Astrocyte (in vitro differentiated cells and primary cell): Measurements from ENCODE around the gene ADAMTS9. TPM values are rescaled to one million over a fixed set of nuclear protein-coding genes. Genes with fewer than 3 reads are reported as not detected.

Source experiments
- DNase-seq: peaks from one replicate; pipeline ENCODE4 v3.0.0-alpha.2; 2010; ENCODE audit warnings: low read depth
- FAIRE-seq: peaks from 2 replicates; lab custom pipeline; 2011; peaks lifted over from hg19 to GRCh38; lab: Jason Lieb, UNC
- H2AFZ ChIP-seq: 2 replicates; pipeline ENCODE4 v1.6.0; 2012; ENCODE audit warnings: low read depth, low read length, inconsistent platforms
- H3K27ac ChIP-seq: 2 replicates; pipeline ENCODE4 v1.5.1; 2011; ENCODE audit warnings: low read depth, low read length, inconsistent platforms
- H3K27me3 ChIP-seq: 2 replicates; pipeline ENCODE4 v1.6.0; 2011; ENCODE audit warnings: low read length, inconsistent platforms; ENCODE audit not compliant: insufficient read depth
- H3K36me3 ChIP-seq: 2 replicates; pipeline ENCODE4 v1.5.1; 2011; ENCODE audit warnings: low read length, inconsistent platforms; ENCODE audit not compliant: insufficient read depth
- H3K4me1 ChIP-seq: 2 replicates; pipeline ENCODE4 v1.5.1; 2011; ENCODE audit warnings: low read length, inconsistent platforms; ENCODE audit not compliant: insufficient read depth
- H3K4me2 ChIP-seq: 2 replicates; pipeline ENCODE4 v1.6.0; 2012; ENCODE audit warnings: low read length, inconsistent platforms
- H3K4me3 ChIP-seq: 2 replicates; pipeline ENCODE4 v1.5.1; 2011; ENCODE audit warnings: low read depth, mild to moderate bottlenecking, low read length, inconsistent platforms; ENCODE audit not compliant: insufficient read depth
- H3K79me2 ChIP-seq: 2 replicates; pipeline ENCODE4 v1.6.0; 2012; ENCODE audit warnings: mild to moderate bottlenecking, low read length, inconsistent platforms; ENCODE audit not compliant: insufficient read depth
- H3K9ac ChIP-seq: 2 replicates; pipeline ENCODE4 v1.6.0; 2012; ENCODE audit warnings: mild to moderate bottlenecking, low read length, inconsistent platforms
- H3K9me3 ChIP-seq: 2 replicates; pipeline ENCODE4 v1.5.1; 2012; ENCODE audit warnings: low read depth, mild to moderate bottlenecking, low read length, inconsistent platforms; ENCODE audit not compliant: insufficient read depth
- H4K20me1 ChIP-seq: 2 replicates; pipeline ENCODE4 v1.6.0; 2012; ENCODE audit warnings: low read length, inconsistent platforms; ENCODE audit not compliant: insufficient read depth
- H3K27ac Mint-ChIP-seq: one replicate; pipeline ENCODE4 v1.8.0; 2021; ENCODE audit warnings: mild to moderate bottlenecking, mixed read lengths; ENCODE audit not compliant: unreplicated experiment
- H3K27me3 Mint-ChIP-seq: one replicate; pipeline ENCODE4 v1.8.0; 2021; ENCODE audit warnings: low read depth, mixed read lengths; ENCODE audit not compliant: unreplicated experiment
- H3K36me3 Mint-ChIP-seq: one replicate; pipeline ENCODE4 v1.8.0; 2021; ENCODE audit warnings: low read depth, mixed read lengths; ENCODE audit not compliant: unreplicated experiment
- H3K4me1 Mint-ChIP-seq: one replicate; pipeline ENCODE4 v1.8.0; 2021; ENCODE audit warnings: low read depth, mixed read lengths; ENCODE audit not compliant: unreplicated experiment
- H3K4me3 Mint-ChIP-seq: one replicate; pipeline ENCODE4 v1.8.0; 2021; ENCODE audit warnings: mild to moderate bottlenecking, moderate library complexity, mixed read lengths; ENCODE audit not compliant: unreplicated experiment
- H3K9me3 Mint-ChIP-seq: one replicate; pipeline ENCODE4 v1.8.0; 2021; ENCODE audit warnings: mild to moderate bottlenecking, mixed read lengths; ENCODE audit not compliant: unreplicated experiment
- CTCF ChIP-seq: IDR thresholded peaks from 2 replicates; pipeline ENCODE4 v1.5.1; 2011; ENCODE audit warnings: low read depth, mild to moderate bottlenecking, inconsistent platforms, low read length, moderate library complexity; ENCODE audit not compliant: insufficient read depth
- EZH2 ChIP-seq: IDR thresholded peaks from 2 replicates; pipeline ENCODE4 v1.6.1; 2012; ENCODE audit warnings: mild to moderate bottlenecking, low read length, inconsistent platforms; ENCODE audit not compliant: insufficient read depth
- total RNA-seq: library from RNA; stranded (reverse); gene quantifications from 2 replicates; pipeline ENCODE4 v1.2.1, GENCODE V29; 2021

The ADAMTS9 gene
- total RNA-seq, 1 donor from 2014 or later, result 8.3 TPM

- H3K79me2 ChIP-seq, result no peaks in the 10 kb centered on the region
- Mint-ChIP-seq H3K4me3 (no peak overlapping the region), H3K4me1 (peaks cover 19% of the 10 kb centered on the region), H3K27ac (no peak overlapping the region), H3K36me3 (peaks cover 2% of the 10 kb centered on the region), H3K27me3 (no peaks in the 10 kb centered on the region), H3K9me3 (peaks cover 3% of the 10 kb centered on the region)
- H3K27ac ChIP-seq, result no peak overlapping the region
- no peak overlapping the region for H2AFZ ChIP-seq
- no peaks in the 10 kb centered on the region for H3K27me3 ChIP-seq
- H3K4me2 ChIP-seq, result no peak overlapping the region
- no peaks in the 10 kb centered on the region for H3K36me3 ChIP-seq
- H4K20me1 ChIP-seq, result no peaks in the 10 kb centered on the region
- TF ChIP-seq EZH2 (no peak), CTCF (no peak)
- DNase-seq, result no peak
- no peak overlapping the region for H3K4me3 ChIP-seq
- no peak overlapping the region for H3K9ac ChIP-seq
- peak; percentile 50 for FAIRE-seq
- no peaks in the 10 kb centered on the region for H3K9me3 ChIP-seq
- H3K4me1 ChIP-seq, result no peaks in the 10 kb centered on the region
Observed at GRCh38 chr3:64667138-64667537, 20.7 kb downstream of the ADAMTS9 start.

GRCh38 chr3:64666171-64666588, 21.6 kb downstream of the ADAMTS9 start:
- Histone ChIP-seq H3K27ac (no peak overlapping the region), H3K79me2 (no peaks in the 10 kb centered on the region), H3K4me3 (no peak overlapping the region), H3K27me3 (no peaks in the 10 kb centered on the region), H3K9ac (no peak overlapping the region), H3K36me3 (no peaks in the 10 kb centered on the region), H3K9me3 (no peaks in the 10 kb centered on the region), H3K4me1 (no peaks in the 10 kb centered on the region), H3K4me2 (no peak overlapping the region), H4K20me1 (no peaks in the 10 kb centered on the region), H2AFZ (peak overlapping the region; percentile 4)
- peaks cover 4% of the 10 kb centered on the region for H3K9me3 Mint-ChIP-seq
- FAIRE-seq, result no peak
- peak overlapping the region; percentile 84 for H3K27ac Mint-ChIP-seq
- no peak overlapping the region for H3K4me3 Mint-ChIP-seq
- H3K4me1 Mint-ChIP-seq, result peaks cover 19% of the 10 kb centered on the region
- H3K27me3 Mint-ChIP-seq, result no peaks in the 10 kb centered on the region
- peak; percentile 51 for DNase-seq
- H3K36me3 Mint-ChIP-seq, result peaks cover 2% of the 10 kb centered on the region
- TF ChIP-seq CTCF (no peak), EZH2 (no peak)

- H3K27ac Mint-ChIP-seq, result no peak overlapping the region
- H3K4me2 ChIP-seq, result no peak overlapping the region
Observed at GRCh38 chr3:64664397-64664796, 23.4 kb downstream of the ADAMTS9 start.

More at GRCh38 chr3:64664397-64664796, 23.4 kb downstream of the ADAMTS9 start:
- Histone ChIP-seq H3K4me3 (no peak overlapping the region), H3K36me3 (no peaks in the 10 kb centered on the region), H3K4me1 (no peaks in the 10 kb centered on the region), H3K27ac (no peak overlapping the region), H3K9ac (no peak overlapping the region), H3K79me2 (no peaks in the 10 kb centered on the region), H3K27me3 (no peaks in the 10 kb centered on the region), H3K9me3 (no peaks in the 10 kb centered on the region), H2AFZ (no peak overlapping the region), H4K20me1 (no peaks in the 10 kb centered on the region)
- H3K36me3 Mint-ChIP-seq, result peaks cover 2% of the 10 kb centered on the region
- no peak for TF ChIP-seq CTCF
- TF ChIP-seq EZH2, result no peak
- no peak for DNase-seq
- peaks cover 4% of the 10 kb centered on the region for H3K9me3 Mint-ChIP-seq
- H3K27me3 Mint-ChIP-seq, result no peaks in the 10 kb centered on the region
- FAIRE-seq, result no peak
- H3K4me1 Mint-ChIP-seq, result peaks cover 16% of the 10 kb centered on the region
- no peak overlapping the region for H3K4me3 Mint-ChIP-seq
